OCI-LY7 (cell line): ENCODE data around the gene ABHD10. TPM values are rescaled to one million over a fixed set of nuclear protein-coding genes. Genes with fewer than 3 reads are reported as not detected.

Source experiments
- BruUV-seq: library from RNA; stranded (reverse); fragments of 400-500 nt; replicated peaks from 2 replicates; lab custom pipeline; 2021; lab: Mats Ljungman, UMichigan
- CTCF ChIA-PET: fragments of 300-600 bp; sonication (Branson Sonifier 250); formaldehyde crosslinking; loops from one replicate; lab custom pipeline; 2022; ENCODE audit warnings: antibody characterized with exemption; ENCODE audit not compliant: unreplicated experiment; lab: Charles Lee
- POLR2A ChIA-PET: fragments of 300-600 bp; sonication (Branson Sonifier 250); formaldehyde crosslinking; loops from one replicate; lab custom pipeline; 2022; ENCODE audit warnings: antibody characterized with exemption; lab: Charles Lee
- DNase-seq: peaks from one replicate; pipeline ENCODE4 v3.0.0-alpha.2; 2015; ENCODE audit warnings: low spot score
- H2AFZ ChIP-seq: fragments of 200-600 bp; sonication (generic), shearing (Covaris generic); 2 replicates; pipeline ENCODE4 v1.6.1; 2014; ENCODE audit warnings: mild to moderate bottlenecking, antibody characterized with exemption, low read length, moderate library complexity
- H3K27ac ChIP-seq: fragments of 200-600 bp; sonication (generic); 2 replicates; pipeline ENCODE4 v1.5.1; 2014; ENCODE audit warnings: mixed run types, low read depth, mild to moderate bottlenecking, moderate library complexity, low read length, inconsistent platforms; ENCODE audit not compliant: poor library complexity, severe bottlenecking
- H3K36me3 ChIP-seq: fragments of 200-600 bp; sonication (generic); 2 replicates; pipeline ENCODE4 v1.6.1; 2014; ENCODE audit warnings: mild to moderate bottlenecking, antibody characterized with exemption, low read length, moderate library complexity, mixed read lengths; ENCODE audit not compliant: insufficient read depth
- H3K4me1 ChIP-seq: fragments of 200-600 bp; sonication (generic); 2 replicates; pipeline ENCODE4 v1.5.1; 2014; ENCODE audit warnings: mild to moderate bottlenecking, low read length; ENCODE audit not compliant: insufficient read depth, poor library complexity, severe bottlenecking
- H3K4me2 ChIP-seq: fragments of 200-600 bp; sonication (generic); 2 replicates; pipeline ENCODE4 v1.6.1; 2014; ENCODE audit warnings: mild to moderate bottlenecking, low read length
- H3K4me3 ChIP-seq: fragments of 200-600 bp; sonication (generic); 2 replicates; pipeline ENCODE4 v1.5.1; 2014; ENCODE audit warnings: mild to moderate bottlenecking, low read depth, low read length; ENCODE audit not compliant: poor library complexity, severe bottlenecking
- H3K79me2 ChIP-seq: fragments of 200-600 bp; sonication (generic); 2 replicates; pipeline ENCODE4 v1.6.1; 2016; ENCODE audit warnings: low read depth, mild to moderate bottlenecking, low read length, moderate library complexity, mixed read lengths; ENCODE audit not compliant: insufficient read depth
- H3K9me2 ChIP-seq: fragments of 200-600 bp; sonication (generic); 2 replicates; pipeline ENCODE4 v1.6.1; 2016; ENCODE audit warnings: mild to moderate bottlenecking, low read length, mixed read lengths; ENCODE audit not compliant: insufficient read depth
- H3K9me3 ChIP-seq: fragments of 200-600 bp; sonication (generic); 2 replicates; pipeline ENCODE4 v1.6.1; 2014; ENCODE audit warnings: mild to moderate bottlenecking, mixed run types, low read length, mixed read lengths
- H4K20me1 ChIP-seq: fragments of 200-600 bp; sonication (generic); 2 replicates; pipeline ENCODE4 v1.6.1; 2014; ENCODE audit warnings: mild to moderate bottlenecking, antibody characterized with exemption, low read length, moderate library complexity, mixed read lengths; ENCODE audit not compliant: insufficient read depth
- CTCF ChIP-seq: fragments of 200-600 bp; sonication (generic); conservative IDR thresholded peaks from 2 replicates; pipeline ENCODE4 v1.5.1; 2014; ENCODE audit warnings: mild to moderate bottlenecking, antibody characterized with exemption, low read length, moderate library complexity, mixed read lengths
- EZH2phosphoT487 ChIP-seq: fragments of 200-600 bp; sonication (generic); IDR thresholded peaks from 2 replicates; pipeline ENCODE4 v1.6.1; 2018; ENCODE audit warnings: low read depth, borderline replicate concordance, mild to moderate bottlenecking, mixed run types, antibody characterized with exemption, low read length, moderate library complexity, mixed read lengths
- intact Hi-C: fragments of 100-400 bp; cut with micrococcal nuclease; formaldehyde crosslinking; loops from one replicate; pipeline ENCODE4 v1.10.0; 2022; ENCODE audit not compliant: unreplicated experiment
- total RNA-seq, 2 experiments: library from RNA; depleted of rRNA in 1 of 2; stranded (reverse); fragments of >200 nt in 1 of 2; shearing (Covaris generic) in 1 of 2; gene quantifications; 2 replicates each; pipeline ENCODE4 v1.2.3, GENCODE V29; 2014 to 2022

ABHD10 gene
- total RNA-seq, 2 experiments from 2014 or later, result 40.8 to 46.5 TPM

GRCh38 chr3:111952866-111953450 is 25.9 kb upstream of the ABHD10 start:
- Histone ChIP-seq H3K4me1 (no peaks in the 10 kb centered on the region), H4K20me1 (no peaks in the 10 kb centered on the region), H3K27ac (no peak overlapping the region), H3K4me2 (no peak overlapping the region), H3K9me3 (no peaks in the 10 kb centered on the region), H3K36me3 (no peaks in the 10 kb centered on the region), H3K9me2 (no peaks in the 10 kb centered on the region), H2AFZ (no peak overlapping the region), H3K4me3 (no peak overlapping the region), H3K79me2 (no peaks in the 10 kb centered on the region)
- no peak for DNase-seq
- CTCF ChIA-PET, result no interaction called here
- intact Hi-C loops, result no loop called here
- no peak for TF ChIP-seq CTCF
- no peak for TF ChIP-seq EZH2phosphoT487
- no TSS peak for BruUV-seq
- POLR2A ChIA-PET, result no interaction called here

- CTCF ChIA-PET, result no interaction called here
- H3K4me2 ChIP-seq, result no peak overlapping the region
- no peaks in the 10 kb centered on the region for H3K9me3 ChIP-seq
- H3K4me1 ChIP-seq, result no peaks in the 10 kb centered on the region
- no peaks in the 10 kb centered on the region for H3K36me3 ChIP-seq
- H2AFZ ChIP-seq, result no peak overlapping the region
- H4K20me1 ChIP-seq, result no peaks in the 10 kb centered on the region
- H3K4me3 ChIP-seq, result no peak overlapping the region
- no TSS peak for BruUV-seq
- H3K79me2 ChIP-seq, result no peaks in the 10 kb centered on the region
- TF ChIP-seq EZH2phosphoT487 (no peak), CTCF (no peak)
- no peak for DNase-seq
- intact Hi-C loops, result no loop called here
- H3K9me2 ChIP-seq, result no peaks in the 10 kb centered on the region
- POLR2A ChIA-PET, result interaction anchor here (0.5 to 0.6 kb wide), 2 partner anchors 13 to 113 kb away, joined by 3 read pairs; no protein-coding TSS in a partner anchor
- no peak overlapping the region for H3K27ac ChIP-seq
These were observed 24.4 kb upstream of the ABHD10 start for GRCh38 chr3:111954228-111954990.

GRCh38 chr3:111955876-111956275 is 22.9 kb upstream of the ABHD10 start:
- H3K79me2 ChIP-seq, result no peaks in the 10 kb centered on the region
- no peaks in the 10 kb centered on the region for H3K9me2 ChIP-seq
- no peak for DNase-seq
- H3K4me2 ChIP-seq, result no peak overlapping the region
- no peaks in the 10 kb centered on the region for H3K36me3 ChIP-seq
- ChIA-PET CTCF (no interaction called here), POLR2A (interaction anchor here (1.0 to 1.1 kb wide), 2 partner anchors 15 to 19 kb away, joined by 3 to 4 read pairs; no protein-coding TSS in a partner anchor)
- H3K4me3 ChIP-seq, result no peak overlapping the region
- no peaks in the 10 kb centered on the region for H3K4me1 ChIP-seq
- no peak overlapping the region for H3K27ac ChIP-seq
- no peak overlapping the region for H2AFZ ChIP-seq
- TF ChIP-seq CTCF (no peak), EZH2phosphoT487 (no peak)
- no TSS peak for BruUV-seq
- no peaks in the 10 kb centered on the region for H4K20me1 ChIP-seq
- intact Hi-C loops, result no loop called here
- H3K9me3 ChIP-seq, result no peaks in the 10 kb centered on the region
